GM21390 (cell line): ENCODE results near the gene SLC20A1.
"Not testable (repeated sequence)": the region's sequence is repeated elsewhere in the genome, so short reads cannot be mapped to it uniquely, and the experiment has no call there.

Source experiments
- ATAC-seq: cut with Tn5 transposase; IDR thresholded peaks from one replicate; pipeline ENCODE4 v1.9.1; 2021; ENCODE audit not compliant: unreplicated experiment

Gene SLC20A1

GRCh38 chr2:112644155-112644932, 1.4 kb upstream of the SLC20A1 start:
- ATAC-seq: no peak

- no peak for ATAC-seq
Measured at GRCh38 chr2:112644933-112645309, 818 bp upstream of the SLC20A1 start.

GRCh38 chr2:112646102-112646719, 472 bp downstream of the SLC20A1 start:
- peak; percentile 38 for ATAC-seq

- no peak for ATAC-seq
Measured at GRCh38 chr2:112646791-112647689, 1.3 kb downstream of the SLC20A1 start.

- no peak for ATAC-seq
Measured at GRCh38 chr2:112648081-112648480, 2.3 kb downstream of the SLC20A1 start.

- ATAC-seq: no peak
Measured at GRCh38 chr2:112656679-112657078, 10.9 kb downstream of the SLC20A1 start.

- ATAC-seq: no peak
Measured at GRCh38 chr2:112658301-112658700, 12.6 kb downstream of the SLC20A1 start.

GRCh38 chr2:112658839-112659667, 13.3 kb downstream of the SLC20A1 start:
- no peak for ATAC-seq

GRCh38 chr2:112660138-112660537, 14.4 kb downstream of the SLC20A1 start:
- ATAC-seq: no peak

- ATAC-seq: no peak
Measured at GRCh38 chr2:112661656-112662305, 16.0 kb downstream of the SLC20A1 start.

- ATAC-seq: no peak
Measured at GRCh38 chr2:112662704-112663103, 17.0 kb downstream of the SLC20A1 start.

- ATAC-seq: no peak
Measured at GRCh38 chr2:112664689-112665088, 18.9 kb downstream of the SLC20A1 start.

GRCh38 chr2:112665113-112665780, 19.5 kb downstream of the SLC20A1 start:
- no peak for ATAC-seq

- no peak for ATAC-seq
Measured at GRCh38 chr2:112666761-112667122, 21.0 kb downstream of the SLC20A1 start.

- ATAC-seq: not testable (repeated sequence)
Measured at GRCh38 chr2:112667540-112667939, 21.8 kb downstream of the SLC20A1 start.

GRCh38 chr2:112669667-112670066, 23.9 kb downstream of the SLC20A1 start:
- no peak for ATAC-seq

- ATAC-seq: no peak
Measured at GRCh38 chr2:112670252-112671022, 24.7 kb downstream of the SLC20A1 start.

GRCh38 chr2:112671801-112672200, 26.1 kb downstream of the SLC20A1 start:
- no peak for ATAC-seq

GRCh38 chr2:112673008-112673407, 27.3 kb downstream of the SLC20A1 start:
- no peak for ATAC-seq
